ENCODE results near the gene EHBP1L1. TPM values are rescaled to one million over a fixed set of nuclear protein-coding genes. Genes with fewer than 3 reads are reported as not detected.

Gene EHBP1L1
- total and polyA plus RNA-seq, 2 of the 8 experiments (the other 6 are each of a cell fraction or from before 2014, with no cell fraction given): 4.3 to 6.6 TPM

DNA sequence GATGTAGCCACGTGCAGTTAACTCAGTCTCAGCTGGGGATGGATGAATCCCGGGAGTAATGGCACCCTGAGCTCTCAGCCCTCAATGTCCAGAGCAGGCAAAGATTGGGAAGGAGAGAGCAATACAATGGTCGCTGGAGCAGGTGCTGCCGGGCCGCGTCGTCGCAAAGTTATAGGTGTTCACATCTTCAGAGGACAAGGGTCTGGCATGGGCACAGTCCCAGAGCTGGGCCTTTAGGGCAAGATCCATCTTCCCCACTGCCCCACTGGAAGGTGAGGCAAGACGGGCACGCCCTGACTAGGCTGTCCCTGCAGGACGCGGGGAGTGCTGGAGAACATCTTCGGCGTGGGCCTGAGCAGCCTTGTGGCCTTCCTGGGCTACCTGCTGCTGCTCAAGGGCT, 47.3 kb downstream of the EHBP1L1 start (continued):
- TF ChIP-seq, protein P1, sequence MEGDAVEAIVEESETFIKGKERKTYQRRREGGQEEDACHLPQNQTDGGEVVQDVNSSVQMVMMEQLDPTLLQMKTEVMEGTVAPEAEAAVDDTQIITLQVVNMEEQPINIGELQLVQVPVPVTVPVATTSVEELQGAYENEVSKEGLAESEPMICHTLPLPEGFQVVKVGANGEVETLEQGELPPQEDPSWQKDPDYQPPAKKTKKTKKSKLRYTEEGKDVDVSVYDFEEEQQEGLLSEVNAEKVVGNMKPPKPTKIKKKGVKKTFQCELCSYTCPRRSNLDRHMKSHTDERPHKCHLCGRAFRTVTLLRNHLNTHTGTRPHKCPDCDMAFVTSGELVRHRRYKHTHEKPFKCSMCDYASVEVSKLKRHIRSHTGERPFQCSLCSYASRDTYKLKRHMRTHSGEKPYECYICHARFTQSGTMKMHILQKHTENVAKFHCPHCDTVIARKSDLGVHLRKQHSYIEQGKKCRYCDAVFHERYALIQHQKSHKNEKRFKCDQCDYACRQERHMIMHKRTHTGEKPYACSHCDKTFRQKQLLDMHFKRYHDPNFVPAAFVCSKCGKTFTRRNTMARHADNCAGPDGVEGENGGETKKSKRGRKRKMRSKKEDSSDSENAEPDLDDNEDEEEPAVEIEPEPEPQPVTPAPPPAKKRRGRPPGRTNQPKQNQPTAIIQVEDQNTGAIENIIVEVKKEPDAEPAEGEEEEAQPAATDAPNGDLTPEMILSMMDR (IDR thresholded peaks at IDR 0.05; ENCODE audit: control extremely low read depth in 1 of 3, insufficient read depth in 1 of 3, low read depth in 1 of 3, low read length in 3 of 3): no peak
- TF ChIP-seq RNF2 (IDR thresholded peaks at IDR 0.05; ENCODE audit: borderline replicate concordance, low read depth, low read length, missing control alignments, poor library complexity, severe bottlenecking): no peak
- TF ChIP-seq KDM5A (IDR thresholded peaks at IDR 0.05; ENCODE audit: low read length): no peak
- TF ChIP-seq TAF1 (IDR thresholded peaks at IDR 0.05; ENCODE audit: low read depth, low read length): no peak
- no peak for TF ChIP-seq MAFK (IDR thresholded peaks at IDR 0.05; ENCODE audit: low read depth, low read length)
- TF ChIP-seq CHD1 (IDR thresholded peaks at IDR 0.05; ENCODE audit: low read depth, low read length): no peak
- no peak for TF ChIP-seq RBBP5 (IDR thresholded peaks at IDR 0.05; ENCODE audit: borderline replicate concordance, low read depth, low read length)
